Esophagus muscularis mucosa (tissue), 4 donors: ENCODE data around the gene ZC3H12A. TPM values are rescaled to one million over a fixed set of nuclear protein-coding genes. Genes with fewer than 3 reads are reported as not detected.

ENCODE experiments used
- DNase-seq: peaks from one replicate; pipeline ENCODE4 v3.0.0-alpha.2; 2017; ENCODE audit errors: extremely low spot score
- H3K27ac ChIP-seq, 4 donors: fragments of 200-600 bp; sonication (generic); replicated peaks in 1 of 4; 1 replicate in 3 of 4; 2 replicates in 1 of 4; pipeline ENCODE4 v1.5.1; 2016 to 2019; ENCODE audit warnings: mild to moderate bottlenecking in 1 of 4
- H3K27me3 ChIP-seq, 4 donors: fragments of 200-600 bp; sonication (generic); one replicate each; pipeline versions ENCODE4 v1.5.1 to v1.6.0; 2016 to 2019
- H3K36me3 ChIP-seq, 4 donors: fragments of 200-600 bp; sonication (generic); one replicate each; pipeline ENCODE4 v1.5.1; 2016 to 2019
- H3K4me1 ChIP-seq, 4 donors: fragments of 200-600 bp; sonication (generic); one replicate each; pipeline ENCODE4 v1.5.1; 2016 to 2019
- H3K4me3 ChIP-seq, 4 donors: fragments of 200-600 bp; sonication (generic); 1 replicate in 2 of 4; 2 replicates in 2 of 4; pipeline ENCODE4 v1.5.1; 2016 to 2019; ENCODE audit warnings: mild to moderate bottlenecking in 4 of 4, moderate library complexity in 1 of 4
- H3K9me3 ChIP-seq, 4 donors: fragments of 200-600 bp; sonication (generic); 1 replicate in 3 of 4; 2 replicates in 1 of 4; pipeline ENCODE4 v1.5.1; 2016 to 2019
- CTCF ChIP-seq, 3 experiments: fragments of 200-600 bp in 2 of 3; fragments of 450-650 bp in 1 of 3; sonication (generic) in 2 of 3; IDR thresholded peaks; one replicate each; pipeline ENCODE4 v1.5.1; 2017 to 2019; ENCODE audit warnings: antibody characterized with exemption in 3 of 3, mild to moderate bottlenecking in 2 of 3, moderate library complexity in 1 of 3
- EP300 ChIP-seq: sonication (generic); formaldehyde crosslinking; IDR thresholded peaks from one replicate; pipeline ENCODE4 v1.6.1; 2017; ENCODE audit warnings: antibody characterized with exemption
- POLR2A ChIP-seq: fragments of 450-650 bp; IDR thresholded peaks from one replicate; pipeline ENCODE4 v1.6.1; 2017; ENCODE audit warnings: antibody characterized with exemption, moderate library complexity, mild to moderate bottlenecking, low read depth
- POLR2AphosphoS5 ChIP-seq, 2 donors: sonication (generic); formaldehyde crosslinking; IDR thresholded peaks; one replicate each; pipeline ENCODE4 v1.6.1; 2017; ENCODE audit warnings: antibody characterized with exemption in 2 of 2
- WGBS: methylation state at CpG from one replicate; pipeline ENCODE4 v1.1.5; 2018; 5-methylcytosine and 5-hydroxymethylcytosine counted together
- intact Hi-C: fragments of 100-400 bp; cut with DNase I; formaldehyde crosslinking; loops from one replicate; pipeline ENCODE4 v1.15.1; 2023
- total RNA-seq, 4 donors: library from RNA; depleted of rRNA; stranded (reverse); fragments of >200 nt; gene quantifications; one replicate each; pipeline versions ENCODE4 v1.1.0 to v1.2.1, GENCODE V29; 2016

ZC3H12A gene
- total RNA-seq, 4 donors from 2014 or later: 9.6 to 23.5 (median 11.7) TPM

- no peaks in the 10 kb centered on the region for H3K27me3 ChIP-seq
- WGBS: 86% methylated on average over 3 of the region's 3 CpGs
- no peak overlapping the region for H3K4me3 ChIP-seq
- DNase-seq: no peak
- intact Hi-C loops: loop anchor here (10.0 kb wide), 1 partner anchor 226 kb away; no protein-coding TSS in a partner anchor
- TF ChIP-seq CTCF (IDR thresholded peaks at IDR 0.05) (no peak), POLR2AphosphoS5 (IDR thresholded peaks at IDR 0.05) (no peak), EP300 (no peak), POLR2A (no peak)
- peaks cover 3 to 11% (median 10%) of the 10 kb centered on the region in 4 donors for H3K4me1 ChIP-seq
- no peaks in the 10 kb centered on the region for H3K9me3 ChIP-seq
- H3K36me3 ChIP-seq: no peaks in the 10 kb centered on the region
- H3K27ac ChIP-seq: no peak overlapping the region
Observed at GRCh38 chr1:37458551-37458950, 15.8 kb upstream of the ZC3H12A start.

DNA sequence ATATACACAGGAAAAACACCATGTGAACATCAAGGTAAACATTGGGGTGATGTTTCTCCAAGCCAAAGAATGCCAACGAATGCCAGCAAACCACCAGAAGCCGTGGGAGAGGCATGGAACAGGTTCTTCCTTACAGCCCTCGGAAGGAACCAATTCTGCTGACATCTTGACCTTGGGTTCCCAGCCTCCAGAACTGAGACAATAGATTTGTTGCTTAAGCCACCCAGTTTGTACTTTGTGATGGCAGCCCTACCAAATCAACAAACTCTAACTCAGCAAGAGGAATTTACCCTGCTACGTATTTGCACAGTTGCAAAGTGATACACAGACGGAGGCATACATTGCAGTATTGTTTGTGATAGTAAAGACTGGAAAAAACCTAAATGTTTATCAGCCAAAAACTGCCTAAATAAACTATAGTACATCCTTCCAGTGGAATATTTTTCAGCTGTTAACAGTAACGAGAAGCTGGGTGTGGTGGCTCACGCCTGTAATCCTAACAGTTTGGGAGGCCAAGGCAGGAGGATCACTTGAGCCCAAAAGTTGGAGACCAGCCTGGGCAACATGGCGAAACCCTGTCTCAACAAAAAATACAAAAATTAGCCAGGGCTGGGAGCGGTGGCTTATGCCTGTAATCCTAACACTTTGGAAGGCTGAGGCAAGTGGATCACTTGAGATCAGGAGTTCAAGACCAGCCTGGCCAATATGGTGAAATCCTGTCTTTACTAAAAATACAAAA, 12.5 kb upstream of the ZC3H12A start:
- no peak for DNase-seq
- H3K9me3 ChIP-seq: no peaks in the 10 kb centered on the region
- H3K36me3 ChIP-seq: no peaks in the 10 kb centered on the region
- no peak overlapping the region for H3K4me3 ChIP-seq
- H3K4me1 ChIP-seq: peaks cover 0 to 12% (median 10%) of the 10 kb centered on the region in 4 donors
- no peaks in the 10 kb centered on the region for H3K27me3 ChIP-seq
- TF ChIP-seq CTCF (IDR thresholded peaks at IDR 0.05) (no peak), POLR2AphosphoS5 (IDR thresholded peaks at IDR 0.05) (no peak), EP300 (no peak), POLR2A (no peak)
- 89% methylated on average over 9 of the region's 9 CpGs for WGBS
- no peak overlapping the region for H3K27ac ChIP-seq
- intact Hi-C loops: no loop called here

GRCh38 chr1:37464443-37464842, 9.9 kb upstream of the ZC3H12A start:
- DNase-seq: no peak
- Histone ChIP-seq H3K4me1 (peaks cover 0 to 12% (median 10%) of the 10 kb centered on the region in 4 donors), H3K36me3 (no peaks in the 10 kb centered on the region), H3K9me3 (no peaks in the 10 kb centered on the region), H3K27ac (no peak overlapping the region), H3K4me3 (no peak overlapping the region), H3K27me3 (no peaks in the 10 kb centered on the region)
- TF ChIP-seq POLR2AphosphoS5 (IDR thresholded peaks at IDR 0.05) (no peak), POLR2A (no peak), EP300 (no peak), CTCF (IDR thresholded peaks at IDR 0.05) (no peak)
- 87% methylated on average over 2 of the region's 2 CpGs for WGBS
- intact Hi-C loops: no loop called here

GRCh38 chr1:37465593-37466517, 8.5 kb upstream of the ZC3H12A start:
- Histone ChIP-seq H3K9me3 (no peaks in the 10 kb centered on the region), H3K4me3 (no peak overlapping the region), H3K27me3 (no peaks in the 10 kb centered on the region), H3K36me3 (no peaks in the 10 kb centered on the region), H3K27ac (peak overlapping the region; percentile 1 to 47 (median 24)), H3K4me1 (peaks cover 3 to 16% (median 13%) of the 10 kb centered on the region in 4 donors)
- intact Hi-C loops: no loop called here
- DNase-seq: no peak
- 96% methylated on average over 6 of the region's 6 CpGs for WGBS
- TF ChIP-seq CTCF (IDR thresholded peaks at IDR 0.05) (no peak), POLR2AphosphoS5 (IDR thresholded peaks at IDR 0.05) (no peak), EP300 (no peak), POLR2A (no peak)
